Hepatocyte (in vitro differentiated cells): ENCODE measurements around the gene SUPT3H. TPM values are rescaled to one million over a fixed set of nuclear protein-coding genes. Genes with fewer than 3 reads are reported as not detected.

Experiments used
- DNase-seq: peaks from one replicate; pipeline ENCODE4 v3.0.0-alpha.2; 2016; ENCODE audit warnings: low spot score
- H2AFZ ChIP-seq: fragments of 200-600 bp; sonication (generic); 2 replicates; pipeline ENCODE4 v1.6.0; 2016; ENCODE audit warnings: antibody characterized with exemption, mild to moderate bottlenecking
- H3K27ac ChIP-seq: fragments of 200-600 bp; sonication (generic); 2 replicates; pipeline ENCODE4 v1.5.1; 2016; ENCODE audit warnings: mild to moderate bottlenecking
- H3K27me3 ChIP-seq: fragments of 200-600 bp; sonication (generic); 2 replicates; pipeline ENCODE4 v1.6.1; 2016
- H3K36me3 ChIP-seq: fragments of 200-600 bp; sonication (generic); replicated peaks from 2 replicates; pipeline ENCODE4 v1.5.1; 2016; ENCODE audit warnings: low read depth; ENCODE audit not compliant: insufficient read depth
- H3K4me1 ChIP-seq: fragments of 200-600 bp; sonication (generic); 2 replicates; pipeline ENCODE4 v1.5.1; 2016; ENCODE audit warnings: mild to moderate bottlenecking, moderate library complexity; ENCODE audit not compliant: insufficient read depth
- H3K4me2 ChIP-seq: fragments of 200-600 bp; sonication (generic); 2 replicates; pipeline ENCODE4 v1.6.0; 2016
- H3K4me3 ChIP-seq: fragments of 200-600 bp; sonication (generic); 2 replicates; pipeline ENCODE4 v1.5.1; 2016; ENCODE audit warnings: mild to moderate bottlenecking
- H3K79me2 ChIP-seq: fragments of 200-600 bp; sonication (generic); 2 replicates; pipeline ENCODE4 v1.6.0; 2017; ENCODE audit warnings: mild to moderate bottlenecking
- H3K9me2 ChIP-seq: fragments of 200-600 bp; sonication (generic); replicated peaks from 2 replicates; pipeline ENCODE4 v1.6.0; 2017; ENCODE audit warnings: mild to moderate bottlenecking; ENCODE audit not compliant: insufficient read depth
- H3K9me3 ChIP-seq: fragments of 200-600 bp; sonication (generic); 2 replicates; pipeline ENCODE4 v1.5.1; 2016; ENCODE audit warnings: low read depth, mild to moderate bottlenecking
- H4K20me1 ChIP-seq: fragments of 200-600 bp; sonication (generic); 2 replicates; pipeline ENCODE4 v1.6.0; 2016; ENCODE audit warnings: mild to moderate bottlenecking; ENCODE audit not compliant: insufficient read depth, poor library complexity, severe bottlenecking
- EZH2 ChIP-seq: fragments of 200-600 bp; sonication (generic); IDR thresholded peaks from 2 replicates; pipeline ENCODE4 v1.6.1; 2016; ENCODE audit warnings: antibody characterized with exemption, mild to moderate bottlenecking, borderline replicate concordance
- EZH2phosphoT487 ChIP-seq: fragments of 200-600 bp; sonication (generic); IDR thresholded peaks from one replicate; pipeline ENCODE4 v1.6.1; 2018; ENCODE audit warnings: antibody characterized with exemption, mild to moderate bottlenecking, low read depth, moderate library complexity; ENCODE audit not compliant: unreplicated experiment, severe bottlenecking
- WGBS: methylation state at CpG from one replicate; pipeline ENCODE4 v1.1.6; 2016; ENCODE audit warnings: low lambda C conversion rate; ENCODE audit errors: missing lambda C conversion rate; 5-methylcytosine and 5-hydroxymethylcytosine counted together
- polyA plus RNA-seq: library from polyadenylated mRNA; unstranded; fragments of >200 nt; fragmentation: Nextera tagmentation; extraction: Ambion mirVana; gene quantifications from 2 replicates; pipeline ENCODE4 v1.2.1, GENCODE V29; 2016
- total RNA-seq: library from RNA; depleted of rRNA; stranded (reverse); fragments of >200 nt; gene quantifications from 2 replicates; pipeline ENCODE4 v1.2.3, GENCODE V29; 2014
- TF ChIP-seq, protein P1 (sequence below): fragments of 200-600 bp; sonication (generic); IDR thresholded peaks from 2 replicates; pipeline ENCODE4 v1.5.1; 2016; ENCODE audit warnings: antibody characterized with exemption, mild to moderate bottlenecking; ENCODE audit not compliant: poor library complexity

Gene SUPT3H
- total and polyA plus RNA-seq, 2 experiments from 2014 or later = 6.8 to 7.7 TPM

- no peak overlapping the region for H2AFZ ChIP-seq
- WGBS = 93% methylated on average over 3 of the region's 3 CpGs
- no peaks in the 10 kb centered on the region for H3K79me2 ChIP-seq
- H3K27me3 ChIP-seq = no peaks in the 10 kb centered on the region
- H3K4me1 ChIP-seq = no peaks in the 10 kb centered on the region
- no peaks in the 10 kb centered on the region for H3K36me3 ChIP-seq
- no peak for DNase-seq
- H3K4me2 ChIP-seq = no peak overlapping the region
- no peak overlapping the region for H3K4me3 ChIP-seq
- H3K27ac ChIP-seq = no peak overlapping the region
- TF ChIP-seq, protein P1, sequence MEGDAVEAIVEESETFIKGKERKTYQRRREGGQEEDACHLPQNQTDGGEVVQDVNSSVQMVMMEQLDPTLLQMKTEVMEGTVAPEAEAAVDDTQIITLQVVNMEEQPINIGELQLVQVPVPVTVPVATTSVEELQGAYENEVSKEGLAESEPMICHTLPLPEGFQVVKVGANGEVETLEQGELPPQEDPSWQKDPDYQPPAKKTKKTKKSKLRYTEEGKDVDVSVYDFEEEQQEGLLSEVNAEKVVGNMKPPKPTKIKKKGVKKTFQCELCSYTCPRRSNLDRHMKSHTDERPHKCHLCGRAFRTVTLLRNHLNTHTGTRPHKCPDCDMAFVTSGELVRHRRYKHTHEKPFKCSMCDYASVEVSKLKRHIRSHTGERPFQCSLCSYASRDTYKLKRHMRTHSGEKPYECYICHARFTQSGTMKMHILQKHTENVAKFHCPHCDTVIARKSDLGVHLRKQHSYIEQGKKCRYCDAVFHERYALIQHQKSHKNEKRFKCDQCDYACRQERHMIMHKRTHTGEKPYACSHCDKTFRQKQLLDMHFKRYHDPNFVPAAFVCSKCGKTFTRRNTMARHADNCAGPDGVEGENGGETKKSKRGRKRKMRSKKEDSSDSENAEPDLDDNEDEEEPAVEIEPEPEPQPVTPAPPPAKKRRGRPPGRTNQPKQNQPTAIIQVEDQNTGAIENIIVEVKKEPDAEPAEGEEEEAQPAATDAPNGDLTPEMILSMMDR = no peak
- TF ChIP-seq EZH2 (no peak), EZH2phosphoT487 (no peak)
- no peaks in the 10 kb centered on the region for H3K9me2 ChIP-seq
- H3K9me3 ChIP-seq = no peaks in the 10 kb centered on the region
- no peaks in the 10 kb centered on the region for H4K20me1 ChIP-seq
These were observed 388.3 kb downstream of the SUPT3H start for GRCh38 chr6:44989391-44989790.

GRCh38 chr6:44985006-44985405 lies 392.7 kb downstream of the SUPT3H start:
- Histone ChIP-seq H3K27me3 (no peaks in the 10 kb centered on the region), H3K4me1 (no peaks in the 10 kb centered on the region), H3K27ac (no peak overlapping the region), H3K4me2 (no peak overlapping the region), H3K9me2 (no peaks in the 10 kb centered on the region), H4K20me1 (no peaks in the 10 kb centered on the region), H3K4me3 (no peak overlapping the region), H3K79me2 (no peaks in the 10 kb centered on the region), H3K36me3 (no peaks in the 10 kb centered on the region), H2AFZ (no peak overlapping the region), H3K9me3 (no peaks in the 10 kb centered on the region)
- WGBS = 97% methylated on average over 4 of the region's 4 CpGs
- no peak for DNase-seq
- TF ChIP-seq, protein P1 = no peak
- TF ChIP-seq EZH2phosphoT487 (no peak), EZH2 (no peak)

DNA sequence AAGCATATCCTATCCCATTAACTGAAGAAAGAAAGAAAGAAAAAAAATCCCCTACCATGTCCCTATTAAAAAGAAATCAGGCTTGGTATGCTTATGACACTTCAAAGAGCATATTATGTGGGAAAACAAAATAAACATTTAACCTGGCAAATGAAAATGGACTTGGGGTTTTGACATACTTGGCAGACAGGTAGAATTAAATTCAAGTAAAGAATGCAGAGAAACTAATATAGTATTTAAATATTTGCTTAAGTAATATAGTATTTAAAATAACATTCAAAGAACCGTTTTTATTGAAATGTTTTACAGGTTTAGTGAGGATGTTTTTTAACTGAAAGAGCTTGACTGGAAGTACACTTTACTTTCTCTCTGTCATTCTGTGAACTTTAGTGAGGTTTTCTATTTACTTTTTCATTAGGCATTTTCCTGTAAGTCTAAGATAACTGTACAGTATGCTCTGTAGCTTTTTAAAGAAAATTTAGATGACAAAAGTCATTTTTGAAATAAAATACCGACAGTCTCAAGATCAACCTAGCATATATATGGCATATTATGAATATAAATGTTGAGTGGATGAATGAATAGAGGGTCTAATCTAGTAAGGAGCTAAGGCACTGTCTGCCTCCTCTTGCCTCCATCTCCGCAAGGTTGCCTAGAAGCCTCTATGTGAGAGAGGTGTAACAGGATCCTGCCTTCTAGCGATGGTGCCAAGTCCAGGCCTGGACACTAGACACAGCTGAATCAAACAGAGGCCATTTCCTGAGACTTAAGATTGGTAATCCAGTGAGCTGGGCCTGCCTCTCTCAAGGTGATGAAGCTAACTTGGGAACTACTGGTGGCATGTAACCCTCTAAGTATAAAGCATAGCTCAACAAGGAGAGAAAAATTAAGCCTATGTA lies 394.0 kb downstream of the SUPT3H start:
- Histone ChIP-seq H3K4me1 (no peaks in the 10 kb centered on the region), H3K4me3 (no peak overlapping the region), H3K27ac (no peak overlapping the region), H3K79me2 (no peaks in the 10 kb centered on the region), H3K9me2 (no peaks in the 10 kb centered on the region), H3K36me3 (no peaks in the 10 kb centered on the region), H2AFZ (no peak overlapping the region), H4K20me1 (no peaks in the 10 kb centered on the region), H3K4me2 (no peak overlapping the region), H3K9me3 (no peaks in the 10 kb centered on the region), H3K27me3 (no peaks in the 10 kb centered on the region)
- DNase-seq = no peak
- TF ChIP-seq, protein P1 = no peak
- no peak for TF ChIP-seq EZH2
- TF ChIP-seq EZH2phosphoT487 = no peak
- 88% methylated on average over 4 of the region's 4 CpGs for WGBS
